Measurements from ENCODE around the gene DPP10.
"Not testable (repeated sequence)": the region's sequence is repeated elsewhere in the genome, so short reads cannot be mapped to it uniquely, and the experiment has no call there.

The DPP10 gene

GRCh38 chr2:114517580-114517979, 75.1 kb downstream of the DPP10 start:
- DNase-seq: no peak

GRCh38 chr2:114518738-114519137, 76.3 kb downstream of the DPP10 start:
- no peak for DNase-seq

- DNase-seq: not testable (repeated sequence)
These were observed 80.2 kb downstream of the DPP10 start for GRCh38 chr2:114522612-114523011.

GRCh38 chr2:114525955-114526354, 83.5 kb downstream of the DPP10 start:
- no peak for DNase-seq

GRCh38 chr2:114526841-114527240, 84.4 kb downstream of the DPP10 start:
- DNase-seq: no peak

DNA sequence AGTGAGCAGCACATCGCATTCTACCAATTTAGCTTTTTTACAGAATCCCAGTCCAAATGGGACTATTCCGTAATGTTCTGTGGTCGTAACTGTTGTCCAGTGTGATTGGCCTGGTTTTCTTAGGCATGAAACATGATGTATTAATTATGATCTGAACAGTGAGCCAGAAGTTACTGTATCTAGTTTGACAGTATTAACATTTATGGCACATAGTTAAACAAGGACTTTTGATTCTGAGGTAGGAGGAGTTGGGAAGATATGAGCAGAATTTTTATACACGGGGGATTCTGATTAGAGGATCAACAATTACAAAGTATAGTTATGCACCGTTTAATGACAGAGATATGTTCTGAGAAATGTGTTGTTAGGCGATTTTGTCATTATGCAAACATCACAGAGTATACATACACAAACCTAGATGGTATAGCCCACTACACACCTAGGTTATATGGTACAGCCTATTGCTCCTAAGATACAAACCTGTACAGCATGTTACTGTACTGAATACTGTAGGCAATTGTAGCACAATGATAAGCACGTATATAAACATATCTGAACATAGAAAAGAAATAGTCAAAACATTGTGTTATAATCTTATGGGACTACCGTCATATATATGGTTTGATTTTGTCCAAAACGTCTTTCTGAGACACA, 85.0 kb downstream of the DPP10 start:
- DNase-seq: no peak

DNA sequence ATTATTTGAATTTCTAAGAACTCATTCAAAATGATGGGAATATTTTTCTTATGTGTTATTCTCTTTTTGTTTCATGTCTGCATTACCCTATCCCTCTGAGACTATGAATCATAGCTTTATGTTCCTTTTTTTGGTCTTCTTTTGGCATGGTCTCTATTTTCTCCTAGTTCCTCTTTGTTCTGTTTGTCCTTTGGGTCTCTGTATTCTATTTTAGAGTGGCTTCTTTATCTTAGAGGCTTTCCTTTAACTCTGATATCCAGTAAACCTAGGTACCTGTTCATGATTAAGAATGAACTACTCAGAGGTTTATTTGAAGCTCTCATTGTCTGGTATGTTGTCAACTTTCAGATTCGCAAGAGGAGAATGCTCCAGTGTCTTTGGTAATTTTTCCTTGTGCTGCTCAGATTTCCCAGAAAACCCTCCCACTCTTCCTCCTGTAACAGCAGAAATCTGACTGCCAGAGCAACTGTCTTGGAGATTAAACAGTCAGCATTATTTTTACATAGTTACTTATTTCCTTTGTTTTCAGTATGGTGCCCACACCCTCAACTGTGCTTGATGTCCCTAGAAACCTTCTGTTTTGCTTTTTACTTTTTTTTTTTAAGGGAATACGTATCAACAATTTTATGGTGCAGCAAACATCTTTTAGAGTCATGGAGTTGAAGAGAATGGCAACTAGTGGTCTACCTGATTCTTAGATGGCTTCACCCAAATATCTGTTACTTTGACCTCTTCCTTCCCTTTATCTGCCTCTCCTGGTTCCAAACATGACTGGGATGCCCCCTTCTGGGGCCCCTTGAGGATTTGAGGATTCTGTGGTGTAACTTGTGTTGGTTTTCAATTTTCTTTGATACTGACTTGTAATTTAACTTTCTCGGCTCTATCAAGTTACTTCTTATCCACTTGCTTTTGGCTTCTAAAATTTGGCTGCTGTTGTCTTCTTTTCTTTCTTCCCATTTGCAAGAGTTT, 92.0 kb downstream of the DPP10 start:
- no peak for DNase-seq

DNA sequence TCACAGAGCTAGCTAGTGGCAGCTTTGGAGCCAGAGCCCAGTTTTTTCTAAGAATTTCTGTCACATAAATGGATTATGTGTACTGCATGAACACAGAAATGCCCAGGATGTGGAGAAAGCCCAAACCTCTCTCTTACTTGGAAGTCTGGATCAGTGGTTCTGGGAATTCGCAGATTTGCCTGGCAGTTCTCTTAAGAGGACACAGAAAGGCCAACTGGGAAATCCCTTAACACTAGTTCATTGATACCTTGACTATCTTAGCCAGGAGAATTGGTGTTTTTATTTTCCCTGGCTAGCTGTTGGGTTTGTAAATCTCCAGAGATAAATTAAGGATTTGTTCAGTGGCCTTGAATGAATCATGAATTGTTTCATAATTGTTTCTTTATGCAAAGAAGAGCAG, 95.3 kb downstream of the DPP10 start:
- no peak for DNase-seq

DNA sequence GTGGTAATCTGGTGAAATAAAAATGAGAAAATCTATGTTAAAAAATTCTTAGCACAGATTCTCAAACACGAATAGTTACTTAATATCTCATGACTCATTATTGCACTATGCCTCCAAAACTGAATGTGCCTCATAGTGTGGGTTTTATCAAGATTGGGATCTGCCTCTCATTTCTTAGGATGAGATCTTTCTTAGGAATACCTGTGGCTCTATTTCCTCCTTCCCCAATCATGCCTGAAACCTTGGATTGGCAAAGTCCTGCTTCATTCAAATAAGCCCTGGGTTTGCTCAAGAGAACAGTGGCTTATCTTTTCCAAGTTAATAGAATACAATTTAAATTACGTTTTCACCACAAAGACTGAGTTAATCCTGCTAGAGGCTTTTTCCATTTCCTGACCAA, 100.3 kb downstream of the DPP10 start:
- DNase-seq: no peak

GRCh38 chr2:114543236-114543766, 100.9 kb downstream of the DPP10 start:
- no peak for DNase-seq

GRCh38 chr2:114545052-114545451, 102.6 kb downstream of the DPP10 start:
- DNase-seq: no peak

DNA sequence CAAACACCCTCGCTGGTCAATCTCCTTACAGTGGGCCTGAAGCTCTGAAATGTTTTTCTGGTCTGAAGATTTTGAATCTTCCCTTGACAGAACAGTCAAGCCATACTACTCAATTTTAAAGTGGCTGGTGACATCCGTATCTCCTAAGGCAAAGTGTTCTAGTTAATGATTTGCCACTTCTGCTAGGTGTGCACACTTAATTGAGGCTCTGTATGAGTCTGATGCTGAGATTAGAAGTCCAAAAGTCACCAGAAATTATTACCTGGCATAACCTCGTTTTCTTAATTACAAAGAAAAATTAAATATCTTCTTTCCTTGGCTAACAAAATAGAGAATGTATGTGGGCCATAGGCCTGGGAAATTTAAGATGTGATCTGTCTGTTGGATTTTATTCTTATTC, 104.1 kb downstream of the DPP10 start:
- DNase-seq: no peak

DNA sequence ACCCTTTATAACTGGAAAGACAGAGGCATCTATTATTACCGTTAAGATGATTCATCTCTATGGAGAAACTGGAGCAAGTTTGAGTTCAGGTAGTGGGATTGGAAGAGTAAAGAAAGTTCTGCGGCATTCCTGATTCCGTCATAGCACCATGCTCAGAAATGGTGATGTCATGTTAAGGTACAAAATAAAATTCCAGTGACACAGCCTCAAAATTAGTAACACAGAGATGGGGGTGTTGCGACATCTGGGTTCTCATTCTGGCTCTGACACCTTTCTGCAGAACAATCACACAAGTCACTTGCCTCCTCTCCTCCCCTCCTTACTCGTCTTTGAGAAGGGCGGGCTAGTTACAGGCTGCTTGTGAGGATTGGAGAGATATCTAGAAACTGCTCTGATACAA, 105.7 kb downstream of the DPP10 start:
- no peak for DNase-seq

GRCh38 chr2:114550364-114550763, 107.9 kb downstream of the DPP10 start:
- no peak for DNase-seq

DNA sequence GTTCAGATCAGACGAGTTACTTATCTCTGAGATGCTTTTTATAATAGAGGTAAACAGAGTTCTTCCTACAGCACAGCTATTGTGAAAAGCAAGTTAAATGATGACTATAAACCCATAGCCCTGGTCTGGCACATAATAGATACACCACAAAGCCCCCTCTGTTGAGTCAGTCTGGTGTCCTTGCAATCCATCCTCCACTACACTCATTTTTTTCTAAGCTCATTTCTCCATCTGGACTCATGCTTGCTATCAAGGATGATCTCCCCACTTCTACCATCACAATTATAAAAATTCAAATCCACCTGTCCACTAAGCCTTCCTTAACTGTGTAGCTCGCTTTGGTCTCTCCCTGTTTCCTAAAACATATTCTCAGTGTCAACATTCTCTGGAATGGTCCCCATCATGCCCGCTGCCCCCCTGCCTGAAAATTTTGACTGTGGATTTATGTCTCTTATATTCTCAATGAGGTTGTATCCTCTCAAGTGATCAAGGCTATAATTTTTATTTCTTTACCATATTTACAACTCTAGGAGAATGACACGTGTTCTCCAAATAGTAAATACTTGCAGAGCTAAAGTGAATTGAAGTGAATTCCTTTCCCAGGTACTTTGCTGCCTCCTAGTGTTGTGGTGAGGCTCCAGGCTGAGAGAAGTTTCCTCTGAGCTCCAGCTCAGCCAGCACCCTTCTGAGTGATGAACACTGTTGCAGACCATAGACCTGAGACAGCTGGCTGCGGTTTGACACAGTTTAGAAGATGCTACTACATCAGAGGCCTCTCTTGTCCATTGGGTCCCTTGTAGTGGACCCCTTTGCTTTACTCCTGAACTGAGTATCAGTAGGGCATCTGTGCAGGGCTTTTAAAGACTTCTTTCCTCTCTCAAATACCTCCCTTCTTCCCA, 108.7 kb downstream of the DPP10 start:
- peak; percentile 57 for DNase-seq

DNA sequence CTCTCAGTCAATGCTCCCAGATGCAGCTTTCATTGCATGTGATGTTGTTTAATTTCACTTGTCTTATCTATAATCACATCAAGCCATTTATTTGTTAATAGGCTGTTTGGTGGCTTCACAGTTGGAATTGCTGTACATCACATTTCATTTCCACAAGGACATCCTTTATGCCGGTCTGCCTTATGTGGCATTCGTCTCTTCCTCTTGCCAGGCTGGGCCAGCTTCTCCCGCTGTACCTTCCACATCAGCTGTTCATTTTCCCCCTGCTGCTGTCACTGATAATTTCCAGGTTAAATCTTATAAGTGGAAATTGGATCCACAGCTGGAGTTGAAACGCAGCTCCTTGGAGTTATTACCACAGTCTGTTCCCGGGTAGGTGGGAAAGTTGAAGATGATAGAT, 110.6 kb downstream of the DPP10 start:
- DNase-seq: no peak

DNA sequence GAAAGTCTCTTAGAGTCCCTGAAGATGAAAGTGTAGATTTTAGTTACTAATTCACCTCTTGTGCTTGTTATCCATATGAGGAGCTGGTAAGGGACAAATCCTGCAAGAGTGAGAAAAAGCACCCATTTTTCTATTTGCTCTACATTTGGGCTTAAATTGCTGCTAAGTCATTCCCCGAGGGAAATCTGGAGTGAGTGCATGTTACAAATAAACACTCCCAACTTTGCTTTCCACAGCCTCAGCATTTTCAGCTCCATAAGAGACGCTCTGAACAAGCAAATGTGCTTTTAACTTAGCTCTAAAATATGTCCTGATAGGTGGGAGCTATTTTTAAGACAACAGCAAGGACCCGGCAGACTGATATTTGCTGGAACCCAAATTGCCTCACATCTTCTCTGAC, 126.7 kb downstream of the DPP10 start:
- no peak for DNase-seq

DNA sequence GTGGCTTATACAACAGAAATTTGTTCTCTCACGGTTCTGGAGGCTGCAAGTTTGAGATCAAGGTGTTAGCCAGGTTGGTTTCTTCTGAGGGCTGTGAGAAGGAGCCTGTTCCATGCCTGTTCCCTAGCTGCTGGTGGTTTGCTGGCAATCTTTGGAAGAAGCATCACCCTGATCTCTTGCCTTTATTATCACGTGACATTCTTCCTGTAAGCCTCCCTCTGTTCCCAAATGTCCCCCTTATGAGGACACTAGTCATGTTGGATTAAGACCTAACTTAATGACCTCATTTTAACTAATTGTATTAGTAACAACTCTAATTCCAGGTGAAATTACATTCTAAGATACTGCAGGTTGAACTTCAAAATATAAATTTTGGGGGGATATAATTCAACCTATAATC, 135.2 kb downstream of the DPP10 start:
- no peak for DNase-seq

DNA sequence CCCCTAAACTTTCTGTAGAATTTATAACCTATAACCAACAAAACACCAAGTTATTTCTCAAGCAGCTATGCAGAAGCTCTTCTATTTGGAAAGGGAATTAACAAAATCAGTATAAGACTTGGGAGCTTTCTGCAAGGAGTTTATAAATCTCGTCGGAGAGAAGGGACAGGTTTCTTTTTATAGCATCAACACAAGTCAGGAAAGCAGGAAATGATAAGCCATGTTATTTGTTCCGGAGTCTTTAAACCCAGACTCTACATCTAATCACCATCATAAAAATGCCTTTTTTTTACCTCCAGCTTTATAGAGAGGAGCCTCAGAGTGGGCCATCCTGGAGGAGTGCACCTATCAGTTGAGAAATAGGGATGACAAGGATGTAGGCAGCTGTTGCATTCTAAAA, 137.1 kb downstream of the DPP10 start:
- no peak for DNase-seq

DNA sequence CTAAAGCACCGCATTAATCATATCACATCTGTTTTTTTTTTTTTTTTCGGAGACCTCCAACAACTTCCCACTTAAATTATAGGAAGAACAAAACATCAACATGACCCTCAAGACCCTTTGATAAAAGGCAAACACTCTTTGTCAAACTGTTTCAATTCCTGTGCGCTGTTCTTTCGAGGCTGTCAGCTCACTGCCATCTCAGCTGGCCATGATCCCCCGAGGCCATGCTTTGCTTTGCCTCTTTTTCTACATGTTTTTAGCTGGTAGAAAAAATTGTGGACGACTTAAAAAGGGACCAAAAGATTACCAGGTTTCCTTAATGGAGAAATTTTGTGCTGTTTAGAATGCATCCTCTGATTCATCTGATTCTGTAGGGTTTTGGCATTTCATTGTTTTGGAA, 138.2 kb downstream of the DPP10 start:
- no peak for DNase-seq

GRCh38 chr2:114598329-114598728, 155.9 kb downstream of the DPP10 start:
- no peak for DNase-seq

DNA sequence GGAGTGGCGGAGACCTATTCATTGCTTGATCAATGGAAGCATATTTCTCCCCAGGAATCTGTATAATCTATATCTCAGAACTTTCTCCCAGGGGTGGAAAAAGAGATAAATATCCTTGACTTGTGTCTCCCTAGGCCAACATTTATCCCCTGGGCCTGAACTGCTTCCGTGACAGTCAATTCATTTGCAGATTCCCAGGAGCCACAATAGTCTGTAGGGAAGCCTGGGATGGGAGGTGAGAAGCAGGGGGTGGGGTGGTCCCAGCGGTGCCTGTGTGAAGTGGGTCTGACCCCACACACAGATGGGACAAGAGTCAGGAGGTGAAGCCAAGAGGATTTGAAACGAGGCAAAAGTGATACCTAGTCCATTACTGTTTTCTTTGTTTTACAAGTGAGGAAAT, 166.8 kb downstream of the DPP10 start:
- no peak for DNase-seq

- no peak for DNase-seq
These were observed 167.4 kb downstream of the DPP10 start for GRCh38 chr2:114609801-114610200.
